IgD-negative memory B cell (primary cell): ENCODE data around the gene TAF1L. TPM values are rescaled to one million over a fixed set of nuclear protein-coding genes. Genes with fewer than 3 reads are reported as not detected.
"Not testable (repeated sequence)": the region's sequence is repeated elsewhere in the genome, so short reads cannot be mapped to it uniquely, and the experiment has no call there.

Source experiments
- H3K27ac Mint-ChIP-seq, 3 donors: one replicate each; pipeline ENCODE4 v1.8.0; 2020 to 2022; ENCODE audit warnings: mild to moderate bottlenecking in 3 of 3, mixed read lengths in 3 of 3, moderate library complexity in 1 of 3
- H3K27me3 Mint-ChIP-seq: one replicate; pipeline ENCODE4 v1.8.0; 2021; ENCODE audit warnings: mixed read lengths
- H3K36me3 Mint-ChIP-seq: one replicate; pipeline ENCODE4 v1.8.0; 2020; ENCODE audit warnings: mild to moderate bottlenecking, mixed read lengths
- H3K4me1 Mint-ChIP-seq, 3 donors: one replicate each; pipeline ENCODE4 v1.8.0; 2020 to 2022; ENCODE audit warnings: mixed read lengths in 3 of 3, mild to moderate bottlenecking in 1 of 3
- H3K4me3 Mint-ChIP-seq, 4 donors: one replicate each; pipeline ENCODE4 v1.8.0; 2020 to 2022; ENCODE audit warnings: mild to moderate bottlenecking in 4 of 4, mixed read lengths in 4 of 4, moderate library complexity in 3 of 4
- H3K9me3 Mint-ChIP-seq, 3 donors: one replicate each; pipeline ENCODE4 v1.8.0; 2020 to 2021; ENCODE audit warnings: mixed read lengths in 3 of 3, mild to moderate bottlenecking in 1 of 3
- polyA plus RNA-seq: library from polyadenylated mRNA; unstranded; fragments of 300-500 nt; fragmentation: Illumina TruSeq; gene quantifications from one replicate; pipeline ENCODE4 v1.2.3, GENCODE V29; 2021

The TAF1L gene
- polyA plus RNA-seq = not detected

GRCh38 chr9:32635362-32635761, at the start of gene TAF1L:
TSS of gene TAF1L (minus strand) at chr9:32635669. CDS start at chr9:32635579, 90 bp downstream.
- Mint-ChIP-seq H3K36me3 (no peaks in the 10 kb centered on the region), H3K4me1 (no peaks in the 10 kb centered on the region), H3K4me3 (peak within 1 kb of the TSS in 1 of 4 donors; percentile 30), H3K27ac (peak within 1 kb of the TSS in 1 of 3 donors; percentile 41), H3K9me3 (peaks cover 0 to 3% (median 0%) of the 10 kb centered on the region in 3 donors), H3K27me3 (peaks cover 1% of the 10 kb centered on the region)

- peaks cover 5 to 19% (median 15%) of the 10 kb centered on the region in 3 donors for H3K9me3 Mint-ChIP-seq
- no peak overlapping the region for H3K4me3 Mint-ChIP-seq
- H3K36me3 Mint-ChIP-seq = no peaks in the 10 kb centered on the region
- H3K27me3 Mint-ChIP-seq = peaks cover 8% of the 10 kb centered on the region
- no peak overlapping the region for H3K27ac Mint-ChIP-seq
- H3K4me1 Mint-ChIP-seq = no peaks in the 10 kb centered on the region
These were observed 46.3 kb upstream of the TAF1L start for GRCh38 chr9:32681751-32682150.

GRCh38 chr9:32677931-32678330, 42.5 kb upstream of the TAF1L start:
- no peak overlapping the region for H3K27ac Mint-ChIP-seq
- H3K9me3 Mint-ChIP-seq = peaks cover 3 to 16% (median 10%) of the 10 kb centered on the region in 3 donors
- H3K36me3 Mint-ChIP-seq = no peaks in the 10 kb centered on the region
- H3K27me3 Mint-ChIP-seq = peaks cover 8% of the 10 kb centered on the region
- no peak overlapping the region for H3K4me3 Mint-ChIP-seq
- H3K4me1 Mint-ChIP-seq = no peaks in the 10 kb centered on the region

- Mint-ChIP-seq H3K4me3 (no peak overlapping the region), H3K9me3 (peaks cover 0 to 6% (median 0%) of the 10 kb centered on the region in 3 donors), H3K27me3 (no peaks in the 10 kb centered on the region), H3K4me1 (no peaks in the 10 kb centered on the region), H3K27ac (no peak overlapping the region), H3K36me3 (peaks cover 1% of the 10 kb centered on the region)
These were observed 37.0 kb upstream of the TAF1L start for GRCh38 chr9:32672469-32672868.

GRCh38 chr9:32671333-32671732, 35.9 kb upstream of the TAF1L start:
- H3K9me3 Mint-ChIP-seq = peaks cover 0 to 2% (median 0%) of the 10 kb centered on the region in 3 donors
- H3K4me3 Mint-ChIP-seq = no peak overlapping the region
- H3K4me1 Mint-ChIP-seq = no peaks in the 10 kb centered on the region
- no peak overlapping the region for H3K27ac Mint-ChIP-seq
- H3K27me3 Mint-ChIP-seq = no peaks in the 10 kb centered on the region
- H3K36me3 Mint-ChIP-seq = peaks cover 1% of the 10 kb centered on the region

- Mint-ChIP-seq H3K4me3 (no peak overlapping the region), H3K4me1 (no peaks in the 10 kb centered on the region), H3K36me3 (peaks cover 1% of the 10 kb centered on the region), H3K27ac (no peak overlapping the region), H3K27me3 (peaks cover 4% of the 10 kb centered on the region), H3K9me3 (peaks cover 0 to 8% (median 0%) of the 10 kb centered on the region in 3 donors)
These were observed 29.6 kb upstream of the TAF1L start for GRCh38 chr9:32665101-32665500.

GRCh38 chr9:32663741-32664140, 28.3 kb upstream of the TAF1L start:
- H3K27ac Mint-ChIP-seq = no peak overlapping the region
- peaks cover 4% of the 10 kb centered on the region for H3K27me3 Mint-ChIP-seq
- H3K4me3 Mint-ChIP-seq = no peak overlapping the region
- no peaks in the 10 kb centered on the region for H3K36me3 Mint-ChIP-seq
- peaks cover 0 to 7% (median 0%) of the 10 kb centered on the region in 3 donors for H3K9me3 Mint-ChIP-seq
- H3K4me1 Mint-ChIP-seq = no peaks in the 10 kb centered on the region

- peaks cover 0 to 2% (median 0%) of the 10 kb centered on the region in 3 donors for H3K4me1 Mint-ChIP-seq
- no peak overlapping the region for H3K27ac Mint-ChIP-seq
- H3K36me3 Mint-ChIP-seq = no peaks in the 10 kb centered on the region
- no peak overlapping the region for H3K4me3 Mint-ChIP-seq
- peaks cover 8% of the 10 kb centered on the region for H3K27me3 Mint-ChIP-seq
- peaks cover 0 to 15% (median 4%) of the 10 kb centered on the region in 3 donors for H3K9me3 Mint-ChIP-seq
These were observed 12.2 kb upstream of the TAF1L start for GRCh38 chr9:32647671-32648070.

- peaks cover 0 to 10% (median 3%) of the 10 kb centered on the region in 3 donors for H3K9me3 Mint-ChIP-seq
- no peak overlapping the region for H3K4me3 Mint-ChIP-seq
- H3K27me3 Mint-ChIP-seq = peaks cover 7% of the 10 kb centered on the region
- peaks cover 0 to 3% (median 0%) of the 10 kb centered on the region in 3 donors for H3K4me1 Mint-ChIP-seq
- no peaks in the 10 kb centered on the region for H3K36me3 Mint-ChIP-seq
- H3K27ac Mint-ChIP-seq = no peak overlapping the region
These were observed 9.2 kb upstream of the TAF1L start for GRCh38 chr9:32644698-32645097.

GRCh38 chr9:32633151-32633550, 2.3 kb downstream of the TAF1L start:
- H3K27me3 Mint-ChIP-seq, H3K4me1 Mint-ChIP-seq, H3K9me3 Mint-ChIP-seq, H3K36me3 Mint-ChIP-seq, H3K4me3 Mint-ChIP-seq, H3K27ac Mint-ChIP-seq: not testable (repeated sequence)

- H3K36me3 Mint-ChIP-seq = no peaks in the 10 kb centered on the region
- H3K27ac Mint-ChIP-seq = no peak overlapping the region
- H3K4me3 Mint-ChIP-seq = no peak overlapping the region
- H3K9me3 Mint-ChIP-seq = peaks cover 0 to 3% (median 0%) of the 10 kb centered on the region in 3 donors
- no peaks in the 10 kb centered on the region for H3K27me3 Mint-ChIP-seq
- H3K4me1 Mint-ChIP-seq = no peaks in the 10 kb centered on the region
These were observed 3.5 kb downstream of the TAF1L start for GRCh38 chr9:32631991-32632390.

- H3K27ac Mint-ChIP-seq = no peak overlapping the region
- H3K36me3 Mint-ChIP-seq = no peaks in the 10 kb centered on the region
- no peaks in the 10 kb centered on the region for H3K4me1 Mint-ChIP-seq
- H3K27me3 Mint-ChIP-seq = no peaks in the 10 kb centered on the region
- H3K9me3 Mint-ChIP-seq = no peaks in the 10 kb centered on the region
- H3K4me3 Mint-ChIP-seq = no peak overlapping the region
These were observed 8.0 kb downstream of the TAF1L start for GRCh38 chr9:32627394-32627954.

GRCh38 chr9:32625320-32625719, 10.1 kb downstream of the TAF1L start:
- Mint-ChIP-seq H3K9me3 (no peaks in the 10 kb centered on the region), H3K36me3 (no peaks in the 10 kb centered on the region), H3K27me3 (peaks cover 1% of the 10 kb centered on the region), H3K4me3 (no peak overlapping the region), H3K27ac (no peak overlapping the region), H3K4me1 (no peaks in the 10 kb centered on the region)

GRCh38 chr9:32622948-32623347, 12.5 kb downstream of the TAF1L start:
- no peaks in the 10 kb centered on the region for H3K9me3 Mint-ChIP-seq
- H3K27me3 Mint-ChIP-seq = peaks cover 12% of the 10 kb centered on the region

GRCh38 chr9:32618261-32618660, 17.2 kb downstream of the TAF1L start:
- Mint-ChIP-seq H3K27me3 (peaks cover 21% of the 10 kb centered on the region), H3K9me3 (no peaks in the 10 kb centered on the region), H3K36me3 (no peaks in the 10 kb centered on the region), H3K4me1 (no peaks in the 10 kb centered on the region), H3K27ac (no peak overlapping the region), H3K4me3 (no peak overlapping the region)

More at GRCh38 chr9:32622948-32623347, 12.5 kb downstream of the TAF1L start:
- Mint-ChIP-seq H3K4me1 (no peaks in the 10 kb centered on the region), H3K27ac (no peak overlapping the region), H3K36me3 (no peaks in the 10 kb centered on the region), H3K4me3 (no peak overlapping the region)

- Mint-ChIP-seq H3K9me3 (peaks cover 0 to 12% (median 3%) of the 10 kb centered on the region in 3 donors), H3K27me3 (no peaks in the 10 kb centered on the region)
These were observed 28.7 kb downstream of the TAF1L start for GRCh38 chr9:32606811-32607210.

More at GRCh38 chr9:32606811-32607210, 28.7 kb downstream of the TAF1L start:
- H3K4me1 Mint-ChIP-seq = peaks cover 10 to 13% (median 12%) of the 10 kb centered on the region in 3 donors
- no peak overlapping the region for H3K4me3 Mint-ChIP-seq
- no peaks in the 10 kb centered on the region for H3K36me3 Mint-ChIP-seq
- peak overlapping the region in 1 of 3 donors; percentile 64 for H3K27ac Mint-ChIP-seq
